K562 (cell line): ENCODE measurements around the gene CDC42EP1. TPM values are rescaled to one million over a fixed set of nuclear protein-coding genes. Genes with fewer than 3 reads are reported as not detected.

Source experiments
- BRF1 ChIP-seq: IDR thresholded peaks from 3 replicates; pipeline ENCODE4 v1.6.1; 2011; ENCODE audit warnings: borderline replicate concordance, mild to moderate bottlenecking; ENCODE audit not compliant: insufficient read length; ENCODE audit errors: extremely low read depth
- CEBPB ChIP-seq: fragments of 450-650 bp; IDR thresholded peaks from 2 replicates; pipeline ENCODE4 v1.6.1; 2016; ENCODE audit warnings: missing genetic modification characterization, missing compliant biosample characterization
- CHD4 ChIP-seq: fragments of 200-600 bp; sonication (generic); IDR thresholded peaks from 3 replicates; pipeline ENCODE4 v1.6.1; 2012; ENCODE audit warnings: low read depth, mild to moderate bottlenecking, mixed read lengths, low read length, inconsistent platforms; ENCODE audit not compliant: insufficient read depth, insufficient replicate concordance, poor library complexity, severe bottlenecking
- E2F3 ChIP-seq: fragments of 250-450 bp; sonication (Bioruptor Pico); IDR thresholded peaks from 2 replicates; pipeline ENCODE4 v1.4.0; 2020; ENCODE audit warnings: mild to moderate bottlenecking
- FOSL1 ChIP-seq: fragments of 200-800 bp; sonication (Bioruptor generic); conservative IDR thresholded peaks from 2 replicates; pipeline ENCODE4 v1.6.1; 2016; ENCODE audit warnings: missing genetic modification characterization, missing compliant biosample characterization
- HES1 ChIP-seq: fragments of 450-650 bp; IDR thresholded peaks from 2 replicates; pipeline ENCODE4 v1.6.1; 2016; ENCODE audit warnings: low read depth, mild to moderate bottlenecking, moderate library complexity
- MEF2A ChIP-seq: IDR thresholded peaks from 2 replicates; pipeline ENCODE4 v1.6.1; 2011; ENCODE audit warnings: low read depth, mild to moderate bottlenecking, low read length, moderate library complexity; ENCODE audit not compliant: control insufficient read depth
- MYC ChIP-seq, 2 experiments: fragments of 250-450 bp in 1 of 2; sonication (Bioruptor Pico) in 1 of 2; IDR thresholded peaks; 2 replicates each; pipeline versions ENCODE4 v1.5.1 to v1.6.1; 2012 to 2021; ENCODE audit warnings: low read depth in 2 of 2, borderline replicate concordance in 1 of 2, improper control_type of control experiment in 1 of 2, low read length in 1 of 2, mild to moderate bottlenecking in 1 of 2, moderate library complexity in 1 of 2
- RB1 ChIP-seq: fragments of 450-650 bp; IDR thresholded peaks from 2 replicates; pipeline ENCODE4 v1.6.1; 2017; ENCODE audit warnings: low read depth, mild to moderate bottlenecking
- RBBP5 ChIP-seq: fragments of 200-600 bp; sonication (generic); IDR thresholded peaks from 2 replicates; pipeline ENCODE4 v1.6.1; 2012; ENCODE audit warnings: borderline replicate concordance, mild to moderate bottlenecking, low read length, control low read depth, inconsistent platforms; ENCODE audit not compliant: insufficient read depth, poor library complexity, severe bottlenecking
- SREBF1 ChIP-seq: fragments of 150-350 bp; IDR thresholded peaks from 2 replicates; pipeline ENCODE4 v1.6.1; 2014; ENCODE audit warnings: antibody characterized with exemption, low read depth, low read length, borderline replicate concordance
- SRF ChIP-seq, 2 experiments: fragments of 250-450, 450-650 bp in 1 of 2; sonication (Bioruptor Pico) in 1 of 2; sonication (generic) in 1 of 2; formaldehyde crosslinking; IDR thresholded peaks; 2 replicates each; pipeline versions ENCODE4 v1.5.0 to v1.5.1; 2020 to 2022; ENCODE audit warnings: mild to moderate bottlenecking in 1 of 2, missing genetic modification reagents in 1 of 2
- ZNF174 ChIP-seq: fragments of 250-450 bp; sonication (Bioruptor Pico); IDR thresholded peaks from 2 replicates; pipeline ENCODE4 v1.4.0; 2020; ENCODE audit warnings: mild to moderate bottlenecking
- polyA plus RNA-seq, 8 experiments: library from polyadenylated mRNA; depleted of rRNA in 4 of 8; stranded (reverse) in 5 of 8; unstranded in 3 of 8; fragments of >200 nt; fragmentation: Nextera tagmentation in 2 of 8; fragmentation: Illumina TruSeq in 1 of 8; extraction: Ambion mirVana in 2 of 8; extraction: Trizol in 1 of 8; gene quantifications; 2 replicates each; pipeline versions ENCODE4 v1.2.1 to v1.2.3, GENCODE V29; 2011 to 2014; ENCODE audit warnings: inconsistent platforms in 1 of 8, missing spikeins in 1 of 8
- total RNA-seq, 7 experiments: library from RNA; depleted of rRNA in 6 of 7; stranded (reverse); fragments of >200 nt in 6 of 7; fragmentation: Illumina TruSeq in 2 of 7; extraction: Trizol in 2 of 7; gene quantifications; 2 replicates each; pipeline versions ENCODE4 v1.2.1 to v1.2.3, GENCODE V29; 2011 to 2021; ENCODE audit warnings: low replicate concordance in 1 of 7
- TF ChIP-seq, protein P1 (sequence below): fragments of 450-650 bp; formaldehyde crosslinking; IDR thresholded peaks from 2 replicates; pipeline ENCODE4 v1.4.0; 2020; ENCODE audit warnings: mild to moderate bottlenecking, moderate library complexity
- TF ChIP-seq, protein P2 (sequence below): sonication (generic); formaldehyde crosslinking; IDR thresholded peaks from 2 replicates; pipeline ENCODE4 v1.8.0; 2023; ENCODE audit warnings: mild to moderate bottlenecking, missing genetic modification reagents
- TF ChIP-seq, protein P3 (sequence below): sonication (generic); formaldehyde crosslinking; IDR thresholded peaks from 2 replicates; pipeline ENCODE4 v1.8.0; 2023; ENCODE audit warnings: missing genetic modification reagents, mild to moderate bottlenecking, borderline replicate concordance

Gene CDC42EP1
- total and polyA plus RNA-seq, 9 of the 15 experiments (the other 6 are each of a cell fraction or from before 2014, with no cell fraction given), result 0.67 to 70.2 (median 7.3) TPM

DNA sequence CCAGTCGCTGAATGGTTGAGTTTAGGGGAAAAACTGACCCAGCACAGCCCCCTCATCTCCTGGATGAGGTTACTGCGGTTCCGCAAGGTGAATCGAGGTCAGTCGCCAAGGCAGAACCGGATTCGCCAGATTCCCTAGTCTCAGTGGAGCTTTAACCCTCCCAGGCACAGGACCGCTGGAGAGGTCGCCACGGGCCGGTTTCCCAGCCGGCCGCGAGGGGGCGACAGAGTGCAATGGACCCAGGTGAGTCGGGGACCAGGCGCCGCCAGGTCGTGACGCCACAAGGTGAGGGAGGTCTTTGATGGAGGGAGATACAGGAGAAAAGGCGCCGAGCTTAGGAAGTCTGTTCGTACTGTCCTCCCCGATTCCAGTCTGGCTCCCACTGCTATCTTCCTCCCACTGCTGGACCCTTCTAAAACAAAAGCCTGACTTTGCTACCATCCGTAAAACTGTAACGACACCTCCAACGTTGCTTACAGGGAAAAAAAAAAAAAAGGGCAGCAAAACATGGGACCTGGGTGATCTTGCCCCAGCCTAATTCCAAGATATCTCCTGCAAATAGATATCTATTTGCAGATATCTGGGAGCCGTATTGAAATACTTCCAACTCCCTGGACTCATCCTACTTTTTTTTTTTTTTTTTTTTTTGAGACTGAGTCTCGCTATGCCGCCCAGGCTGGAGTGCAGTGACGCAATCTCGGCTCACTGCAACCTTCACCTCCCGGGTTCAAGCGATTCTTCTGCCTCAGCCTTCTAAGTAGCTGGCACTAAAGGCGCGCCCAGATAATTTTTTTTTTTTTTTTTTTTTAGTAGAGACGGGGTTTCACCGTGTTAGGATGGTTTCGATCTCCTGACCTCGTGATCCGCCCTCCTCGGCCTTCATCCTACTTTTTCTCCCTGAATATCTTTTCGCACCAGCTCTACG, 47.0 kb downstream of the CDC42EP1 start (continued):
- TF ChIP-seq HES1, result no peak
- peak; percentile 79 for TF ChIP-seq CEBPB (tag)
- no peak for TF ChIP-seq CHD4
- peak; percentile 66; the same call in 1 of the 2 replicates for TF ChIP-seq RB1
- no peak for TF ChIP-seq E2F3
- no peak for TF ChIP-seq ZNF174 (CRISPR knock-in tag)
- TF ChIP-seq, protein P1, sequence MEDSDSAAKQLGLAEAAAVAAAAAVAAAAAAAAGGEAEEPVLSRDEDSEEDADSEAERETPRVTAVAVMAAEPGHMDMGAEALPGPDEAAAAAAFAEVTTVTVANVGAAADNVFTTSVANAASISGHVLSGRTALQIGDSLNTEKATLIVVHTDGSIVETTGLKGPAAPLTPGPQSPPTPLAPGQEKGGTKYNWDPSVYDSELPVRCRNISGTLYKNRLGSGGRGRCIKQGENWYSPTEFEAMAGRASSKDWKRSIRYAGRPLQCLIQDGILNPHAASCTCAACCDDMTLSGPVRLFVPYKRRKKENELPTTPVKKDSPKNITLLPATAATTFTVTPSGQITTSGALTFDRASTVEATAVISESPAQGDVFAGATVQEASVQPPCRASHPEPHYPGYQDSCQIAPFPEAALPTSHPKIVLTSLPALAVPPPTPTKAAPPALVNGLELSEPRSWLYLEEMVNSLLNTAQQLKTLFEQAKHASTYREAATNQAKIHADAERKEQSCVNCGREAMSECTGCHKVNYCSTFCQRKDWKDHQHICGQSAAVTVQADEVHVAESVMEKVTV (CRISPR knock-in tag), result no peak
- TF ChIP-seq BRF1, result no peak
- no peak for TF ChIP-seq SRF (CRISPR knock-in tag; IDR thresholded peaks at IDR 0.05)
- TF ChIP-seq SREBF1, result no peak
- TF ChIP-seq RBBP5, result no peak
- no peak for TF ChIP-seq MEF2A
- TF ChIP-seq, protein P2, sequence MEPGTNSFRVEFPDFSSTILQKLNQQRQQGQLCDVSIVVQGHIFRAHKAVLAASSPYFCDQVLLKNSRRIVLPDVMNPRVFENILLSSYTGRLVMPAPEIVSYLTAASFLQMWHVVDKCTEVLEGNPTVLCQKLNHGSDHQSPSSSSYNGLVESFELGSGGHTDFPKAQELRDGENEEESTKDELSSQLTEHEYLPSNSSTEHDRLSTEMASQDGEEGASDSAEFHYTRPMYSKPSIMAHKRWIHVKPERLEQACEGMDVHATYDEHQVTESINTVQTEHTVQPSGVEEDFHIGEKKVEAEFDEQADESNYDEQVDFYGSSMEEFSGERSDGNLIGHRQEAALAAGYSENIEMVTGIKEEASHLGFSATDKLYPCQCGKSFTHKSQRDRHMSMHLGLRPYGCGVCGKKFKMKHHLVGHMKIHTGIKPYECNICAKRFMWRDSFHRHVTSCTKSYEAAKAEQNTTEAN (CRISPR knock-in tag), result no peak
- 0 out of 2 replicates have a peak, but pooled peaks have one; percentile 13 for TF ChIP-seq MYC (IDR thresholded peaks at IDR 0.05; ENCODE audit: low read depth, low read length)
- TF ChIP-seq MYC (CRISPR knock-in tag; IDR thresholded peaks at IDR 0.05; ENCODE audit: borderline replicate concordance, low read depth), result no peak
- TF ChIP-seq FOSL1 (tag), result no peak
- TF ChIP-seq, protein P3, sequence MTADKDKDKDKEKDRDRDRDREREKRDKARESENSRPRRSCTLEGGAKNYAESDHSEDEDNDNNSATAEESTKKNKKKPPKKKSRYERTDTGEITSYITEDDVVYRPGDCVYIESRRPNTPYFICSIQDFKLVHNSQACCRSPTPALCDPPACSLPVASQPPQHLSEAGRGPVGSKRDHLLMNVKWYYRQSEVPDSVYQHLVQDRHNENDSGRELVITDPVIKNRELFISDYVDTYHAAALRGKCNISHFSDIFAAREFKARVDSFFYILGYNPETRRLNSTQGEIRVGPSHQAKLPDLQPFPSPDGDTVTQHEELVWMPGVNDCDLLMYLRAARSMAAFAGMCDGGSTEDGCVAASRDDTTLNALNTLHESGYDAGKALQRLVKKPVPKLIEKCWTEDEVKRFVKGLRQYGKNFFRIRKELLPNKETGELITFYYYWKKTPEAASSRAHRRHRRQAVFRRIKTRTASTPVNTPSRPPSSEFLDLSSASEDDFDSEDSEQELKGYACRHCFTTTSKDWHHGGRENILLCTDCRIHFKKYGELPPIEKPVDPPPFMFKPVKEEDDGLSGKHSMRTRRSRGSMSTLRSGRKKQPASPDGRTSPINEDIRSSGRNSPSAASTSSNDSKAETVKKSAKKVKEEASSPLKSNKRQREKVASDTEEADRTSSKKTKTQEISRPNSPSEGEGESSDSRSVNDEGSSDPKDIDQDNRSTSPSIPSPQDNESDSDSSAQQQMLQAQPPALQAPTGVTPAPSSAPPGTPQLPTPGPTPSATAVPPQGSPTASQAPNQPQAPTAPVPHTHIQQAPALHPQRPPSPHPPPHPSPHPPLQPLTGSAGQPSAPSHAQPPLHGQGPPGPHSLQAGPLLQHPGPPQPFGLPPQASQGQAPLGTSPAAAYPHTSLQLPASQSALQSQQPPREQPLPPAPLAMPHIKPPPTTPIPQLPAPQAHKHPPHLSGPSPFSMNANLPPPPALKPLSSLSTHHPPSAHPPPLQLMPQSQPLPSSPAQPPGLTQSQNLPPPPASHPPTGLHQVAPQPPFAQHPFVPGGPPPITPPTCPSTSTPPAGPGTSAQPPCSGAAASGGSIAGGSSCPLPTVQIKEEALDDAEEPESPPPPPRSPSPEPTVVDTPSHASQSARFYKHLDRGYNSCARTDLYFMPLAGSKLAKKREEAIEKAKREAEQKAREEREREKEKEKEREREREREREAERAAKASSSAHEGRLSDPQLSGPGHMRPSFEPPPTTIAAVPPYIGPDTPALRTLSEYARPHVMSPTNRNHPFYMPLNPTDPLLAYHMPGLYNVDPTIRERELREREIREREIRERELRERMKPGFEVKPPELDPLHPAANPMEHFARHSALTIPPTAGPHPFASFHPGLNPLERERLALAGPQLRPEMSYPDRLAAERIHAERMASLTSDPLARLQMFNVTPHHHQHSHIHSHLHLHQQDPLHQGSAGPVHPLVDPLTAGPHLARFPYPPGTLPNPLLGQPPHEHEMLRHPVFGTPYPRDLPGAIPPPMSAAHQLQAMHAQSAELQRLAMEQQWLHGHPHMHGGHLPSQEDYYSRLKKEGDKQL (CRISPR knock-in tag), result no peak
